ENCODE data around the gene NTRK3.

Gene NTRK3

DNA sequence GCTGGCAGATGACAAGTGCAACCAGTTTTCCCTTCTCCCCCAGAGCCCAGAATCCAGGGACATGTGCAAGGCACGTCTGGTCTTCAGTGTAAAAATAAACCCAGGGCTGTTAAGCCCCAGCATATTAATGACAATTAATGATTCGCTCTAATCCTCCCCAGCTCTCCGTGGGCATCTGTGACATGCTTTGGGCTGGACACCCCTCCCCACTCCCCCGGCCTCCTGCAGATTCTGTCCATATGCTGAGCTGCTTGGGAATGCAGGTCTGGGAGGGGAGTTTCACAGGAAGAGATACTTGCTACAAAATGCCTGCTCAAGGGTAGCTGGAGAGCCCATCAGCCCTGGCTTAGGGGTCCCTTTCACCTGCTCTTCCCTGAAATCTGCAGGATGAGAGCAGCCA, 43.0 kb upstream of the NTRK3 start:
- no peak for TF ChIP-seq ZNF565 (CRISPR knock-in tag; conservative IDR thresholded peaks at IDR 0.05; ENCODE audit: low read depth)
- TF ChIP-seq ZNF8 (CRISPR knock-in tag; IDR thresholded peaks at IDR 0.05): no peak
- no peak for TF ChIP-seq ZNF70 (CRISPR knock-in tag; IDR thresholded peaks at IDR 0.05)
- TF ChIP-seq, protein P1, sequence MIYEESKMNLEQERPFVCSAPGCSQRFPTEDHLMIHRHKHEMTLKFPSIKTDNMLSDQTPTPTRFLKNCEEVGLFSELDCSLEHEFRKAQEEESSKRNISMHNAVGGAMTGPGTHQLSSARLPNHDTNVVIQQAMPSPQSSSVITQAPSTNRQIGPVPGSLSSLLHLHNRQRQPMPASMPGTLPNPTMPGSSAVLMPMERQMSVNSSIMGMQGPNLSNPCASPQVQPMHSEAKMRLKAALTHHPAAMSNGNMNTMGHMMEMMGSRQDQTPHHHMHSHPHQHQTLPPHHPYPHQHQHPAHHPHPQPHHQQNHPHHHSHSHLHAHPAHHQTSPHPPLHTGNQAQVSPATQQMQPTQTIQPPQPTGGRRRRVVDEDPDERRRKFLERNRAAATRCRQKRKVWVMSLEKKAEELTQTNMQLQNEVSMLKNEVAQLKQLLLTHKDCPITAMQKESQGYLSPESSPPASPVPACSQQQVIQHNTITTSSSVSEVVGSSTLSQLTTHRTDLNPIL (CRISPR knock-in tag; IDR thresholded peaks at IDR 0.05; ENCODE audit: low read depth): no peak
- no peak for TF ChIP-seq TOX (CRISPR knock-in tag; IDR thresholded peaks at IDR 0.05; ENCODE audit: borderline replicate concordance)
- no peak for TF ChIP-seq SNAI2 (CRISPR knock-in tag; IDR thresholded peaks at IDR 0.05)
- no peak for TF ChIP-seq ISL1 (CRISPR knock-in tag; IDR thresholded peaks at IDR 0.05)
- no peak for TF ChIP-seq ZC3H10 (CRISPR knock-in tag; IDR thresholded peaks at IDR 0.05)
- no peak for ATAC-seq

DNA sequence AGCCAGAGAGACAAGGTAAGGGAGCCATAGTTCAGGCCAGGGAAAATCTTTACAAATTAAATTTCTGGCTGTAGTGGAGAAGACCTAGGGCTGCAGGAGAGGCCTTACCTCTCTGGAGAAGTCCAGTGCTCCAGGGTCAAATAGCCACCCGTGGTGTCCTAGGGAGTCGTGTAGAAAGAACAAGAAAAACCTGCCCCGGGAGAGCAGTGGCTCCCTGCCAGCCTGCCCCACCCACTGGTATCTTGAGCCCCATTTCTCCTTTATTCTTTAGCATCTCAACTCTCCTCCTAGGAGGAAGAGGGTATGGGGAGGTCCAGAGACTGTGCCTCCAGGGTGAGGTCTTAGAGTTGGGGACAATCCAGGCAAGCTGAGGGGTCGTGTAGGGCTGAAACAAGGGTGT, 32.1 kb upstream of the NTRK3 start:
- ATAC-seq: no peak
- TF ChIP-seq, protein P2, sequence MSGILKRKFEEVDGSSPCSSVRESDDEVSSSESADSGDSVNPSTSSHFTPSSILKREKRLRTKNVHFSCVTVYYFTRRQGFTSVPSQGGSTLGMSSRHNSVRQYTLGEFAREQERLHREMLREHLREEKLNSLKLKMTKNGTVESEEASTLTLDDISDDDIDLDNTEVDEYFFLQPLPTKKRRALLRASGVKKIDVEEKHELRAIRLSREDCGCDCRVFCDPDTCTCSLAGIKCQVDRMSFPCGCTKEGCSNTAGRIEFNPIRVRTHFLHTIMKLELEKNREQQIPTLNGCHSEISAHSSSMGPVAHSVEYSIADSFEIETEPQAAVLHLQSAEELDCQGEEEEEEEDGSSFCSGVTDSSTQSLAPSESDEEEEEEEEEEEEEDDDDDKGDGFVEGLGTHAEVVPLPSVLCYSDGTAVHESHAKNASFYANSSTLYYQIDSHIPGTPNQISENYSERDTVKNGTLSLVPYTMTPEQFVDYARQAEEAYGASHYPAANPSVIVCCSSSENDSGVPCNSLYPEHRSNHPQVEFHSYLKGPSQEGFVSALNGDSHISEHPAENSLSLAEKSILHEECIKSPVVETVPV (CRISPR knock-in tag; IDR thresholded peaks at IDR 0.05): no peak
- TF ChIP-seq ZFP3 (CRISPR knock-in tag; IDR thresholded peaks at IDR 0.05) (no peak), PPARA (CRISPR knock-in tag; IDR thresholded peaks at IDR 0.05; ENCODE audit: borderline replicate concordance) (no peak), ISL1 (CRISPR knock-in tag; IDR thresholded peaks at IDR 0.05) (no peak), ZNF8 (CRISPR knock-in tag; IDR thresholded peaks at IDR 0.05) (no peak), RARB (CRISPR knock-in tag; IDR thresholded peaks at IDR 0.05) (no peak), ZNF565 (CRISPR knock-in tag; conservative IDR thresholded peaks at IDR 0.05; ENCODE audit: low read depth) (no peak), ZC3H10 (CRISPR knock-in tag; IDR thresholded peaks at IDR 0.05) (no peak), ZFP30 (CRISPR knock-in tag; IDR thresholded peaks at IDR 0.05) (no peak), CSDC2 (CRISPR knock-in tag; IDR thresholded peaks at IDR 0.05) (no peak), ARNTL (CRISPR knock-in tag; IDR thresholded peaks at IDR 0.05; ENCODE audit: borderline replicate concordance, low read depth) (no peak), TCF4 (CRISPR knock-in tag; IDR thresholded peaks at IDR 0.05; ENCODE audit: borderline replicate concordance) (no peak)
- TF ChIP-seq, protein P3, sequence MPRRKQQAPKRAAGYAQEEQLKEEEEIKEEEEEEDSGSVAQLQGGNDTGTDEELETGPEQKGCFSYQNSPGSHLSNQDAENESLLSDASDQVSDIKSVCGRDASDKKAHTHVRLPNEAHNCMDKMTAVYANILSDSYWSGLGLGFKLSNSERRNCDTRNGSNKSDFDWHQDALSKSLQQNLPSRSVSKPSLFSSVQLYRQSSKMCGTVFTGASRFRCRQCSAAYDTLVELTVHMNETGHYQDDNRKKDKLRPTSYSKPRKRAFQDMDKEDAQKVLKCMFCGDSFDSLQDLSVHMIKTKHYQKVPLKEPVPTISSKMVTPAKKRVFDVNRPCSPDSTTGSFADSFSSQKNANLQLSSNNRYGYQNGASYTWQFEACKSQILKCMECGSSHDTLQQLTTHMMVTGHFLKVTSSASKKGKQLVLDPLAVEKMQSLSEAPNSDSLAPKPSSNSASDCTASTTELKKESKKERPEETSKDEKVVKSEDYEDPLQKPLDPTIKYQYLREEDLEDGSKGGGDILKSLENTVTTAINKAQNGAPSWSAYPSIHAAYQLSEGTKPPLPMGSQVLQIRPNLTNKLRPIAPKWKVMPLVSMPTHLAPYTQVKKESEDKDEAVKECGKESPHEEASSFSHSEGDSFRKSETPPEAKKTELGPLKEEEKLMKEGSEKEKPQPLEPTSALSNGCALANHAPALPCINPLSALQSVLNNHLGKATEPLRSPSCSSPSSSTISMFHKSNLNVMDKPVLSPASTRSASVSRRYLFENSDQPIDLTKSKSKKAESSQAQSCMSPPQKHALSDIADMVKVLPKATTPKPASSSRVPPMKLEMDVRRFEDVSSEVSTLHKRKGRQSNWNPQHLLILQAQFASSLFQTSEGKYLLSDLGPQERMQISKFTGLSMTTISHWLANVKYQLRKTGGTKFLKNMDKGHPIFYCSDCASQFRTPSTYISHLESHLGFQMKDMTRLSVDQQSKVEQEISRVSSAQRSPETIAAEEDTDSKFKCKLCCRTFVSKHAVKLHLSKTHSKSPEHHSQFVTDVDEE (CRISPR knock-in tag; IDR thresholded peaks at IDR 0.05): no peak
- TF ChIP-seq, protein P1 (CRISPR knock-in tag; IDR thresholded peaks at IDR 0.05; ENCODE audit: low read depth): no peak
- TF ChIP-seq, protein P4, sequence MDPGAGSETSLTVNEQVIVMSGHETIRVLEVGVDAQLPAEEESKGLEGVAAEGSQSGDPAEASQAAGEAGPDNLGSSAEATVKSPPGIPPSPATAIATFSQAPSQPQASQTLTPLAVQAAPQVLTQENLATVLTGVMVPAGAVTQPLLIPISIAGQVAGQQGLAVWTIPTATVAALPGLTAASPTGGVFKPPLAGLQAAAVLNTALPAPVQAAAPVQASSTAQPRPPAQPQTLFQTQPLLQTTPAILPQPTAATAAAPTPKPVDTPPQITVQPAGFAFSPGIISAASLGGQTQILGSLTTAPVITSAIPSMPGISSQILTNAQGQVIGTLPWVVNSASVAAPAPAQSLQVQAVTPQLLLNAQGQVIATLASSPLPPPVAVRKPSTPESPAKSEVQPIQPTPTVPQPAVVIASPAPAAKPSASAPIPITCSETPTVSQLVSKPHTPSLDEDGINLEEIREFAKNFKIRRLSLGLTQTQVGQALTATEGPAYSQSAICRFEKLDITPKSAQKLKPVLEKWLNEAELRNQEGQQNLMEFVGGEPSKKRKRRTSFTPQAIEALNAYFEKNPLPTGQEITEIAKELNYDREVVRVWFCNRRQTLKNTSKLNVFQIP (CRISPR knock-in tag; IDR thresholded peaks at IDR 0.05; ENCODE audit: borderline replicate concordance, low read depth): no peak

DNA sequence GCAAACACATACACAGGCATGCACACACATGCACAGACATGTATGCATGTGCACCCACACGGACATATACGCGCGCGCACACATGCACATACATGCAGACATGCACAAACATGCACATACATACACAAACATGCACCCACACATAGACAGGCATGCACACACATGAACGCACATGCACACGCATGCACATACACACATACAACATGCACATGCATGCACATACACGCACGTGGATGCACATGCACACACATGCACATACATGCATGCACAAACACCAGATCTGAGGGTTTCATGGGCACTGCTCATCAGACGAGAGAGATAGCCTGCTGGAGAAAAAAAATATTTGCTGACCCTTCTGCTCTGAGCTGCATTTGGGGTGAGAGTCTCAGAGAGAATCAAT, 31.7 kb upstream of the NTRK3 start:
- TF ChIP-seq, protein P1 (CRISPR knock-in tag; IDR thresholded peaks at IDR 0.05; ENCODE audit: low read depth): no peak
- TF ChIP-seq, protein P5, sequence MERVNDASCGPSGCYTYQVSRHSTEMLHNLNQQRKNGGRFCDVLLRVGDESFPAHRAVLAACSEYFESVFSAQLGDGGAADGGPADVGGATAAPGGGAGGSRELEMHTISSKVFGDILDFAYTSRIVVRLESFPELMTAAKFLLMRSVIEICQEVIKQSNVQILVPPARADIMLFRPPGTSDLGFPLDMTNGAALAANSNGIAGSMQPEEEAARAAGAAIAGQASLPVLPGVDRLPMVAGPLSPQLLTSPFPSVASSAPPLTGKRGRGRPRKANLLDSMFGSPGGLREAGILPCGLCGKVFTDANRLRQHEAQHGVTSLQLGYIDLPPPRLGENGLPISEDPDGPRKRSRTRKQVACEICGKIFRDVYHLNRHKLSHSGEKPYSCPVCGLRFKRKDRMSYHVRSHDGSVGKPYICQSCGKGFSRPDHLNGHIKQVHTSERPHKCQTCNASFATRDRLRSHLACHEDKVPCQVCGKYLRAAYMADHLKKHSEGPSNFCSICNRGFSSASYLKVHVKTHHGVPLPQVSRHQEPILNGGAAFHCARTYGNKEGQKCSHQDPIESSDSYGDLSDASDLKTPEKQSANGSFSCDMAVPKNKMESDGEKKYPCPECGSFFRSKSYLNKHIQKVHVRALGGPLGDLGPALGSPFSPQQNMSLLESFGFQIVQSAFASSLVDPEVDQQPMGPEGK (CRISPR knock-in tag; IDR thresholded peaks at IDR 0.05; ENCODE audit: borderline replicate concordance): no peak
- no peak for TF ChIP-seq SNAI2 (CRISPR knock-in tag; IDR thresholded peaks at IDR 0.05)
- TF ChIP-seq ZNF70 (CRISPR knock-in tag; IDR thresholded peaks at IDR 0.05): no peak
- TF ChIP-seq RARB (CRISPR knock-in tag; IDR thresholded peaks at IDR 0.05): no peak
- no peak for TF ChIP-seq ZNF8 (CRISPR knock-in tag; IDR thresholded peaks at IDR 0.05)
- no peak for TF ChIP-seq ZFP30 (CRISPR knock-in tag; IDR thresholded peaks at IDR 0.05)
- no peak for TF ChIP-seq BACH2 (CRISPR knock-in tag; IDR thresholded peaks at IDR 0.05; ENCODE audit: borderline replicate concordance)
- no peak for TF ChIP-seq ISL1 (CRISPR knock-in tag; IDR thresholded peaks at IDR 0.05)
- TF ChIP-seq PPARA (CRISPR knock-in tag; IDR thresholded peaks at IDR 0.05; ENCODE audit: borderline replicate concordance): no peak
- no peak for ATAC-seq

All from SK-N-SH treated with all-trans-retinoic acid at 6 μM for 48 hours (cell line).